Measurements from ENCODE around the gene ZNF407. TPM values are rescaled to one million over a fixed set of nuclear protein-coding genes. Genes with fewer than 3 reads are reported as not detected.

The ZNF407 gene
- total and polyA plus RNA-seq, 11 donors = 3.8 to 14.7 (median 11.5) TPM

- 94 to 97% (median 95%) methylated on average over 1 of the region's 1 CpG for WGBS, 4 donors
- TF ChIP-seq POLR2A (IDR thresholded peaks at IDR 0.05) = no peak
- no peak for TF ChIP-seq CTCF (IDR thresholded peaks at IDR 0.05)
These were observed 134.7 kb downstream of the ZNF407 start for GRCh38 chr18:74732380-74732779.

GRCh38 chr18:74733598-74733997 is 135.9 kb downstream of the ZNF407 start:
- WGBS, 4 donors = 88 to 93% (median 92%) methylated on average over 3 of the region's 3 CpGs
- TF ChIP-seq CTCF (IDR thresholded peaks at IDR 0.05) (no peak), POLR2A (IDR thresholded peaks at IDR 0.05) (no peak)

More at GRCh38 chr18:74732380-74732779, 134.7 kb downstream of the ZNF407 start:
- no peak overlapping the region for H3K27ac ChIP-seq
- H3K9me3 ChIP-seq = no peaks in the 10 kb centered on the region
- ATAC-seq (no peak), DNase-seq (no peak)
- no peaks in the 10 kb centered on the region for H3K27me3 ChIP-seq
- no peak overlapping the region for H3K4me3 ChIP-seq
- H3K36me3 ChIP-seq = no peaks in the 10 kb centered on the region
- intact Hi-C loops (cut with DNase I) = no loop called here
- no peaks in the 10 kb centered on the region for H3K4me1 ChIP-seq

GRCh38 chr18:74734013-74734444 is 136.4 kb downstream of the ZNF407 start:
- Histone ChIP-seq H3K4me3 (no peak overlapping the region), H3K36me3 (no peaks in the 10 kb centered on the region), H3K27ac (no peak overlapping the region), H3K27me3 (no peaks in the 10 kb centered on the region), H3K9me3 (no peaks in the 10 kb centered on the region), H3K4me1 (no peaks in the 10 kb centered on the region)
- DNase-seq = no peak
- 69 to 80% (median 71%) methylated on average over 11 of the region's 11 CpGs for WGBS, 4 donors
- no peak for ATAC-seq
- intact Hi-C loops (cut with DNase I) = no loop called here
- TF ChIP-seq POLR2A (IDR thresholded peaks at IDR 0.05) = no peak
- TF ChIP-seq CTCF (IDR thresholded peaks at IDR 0.05) = no peak

More at GRCh38 chr18:74733598-74733997, 135.9 kb downstream of the ZNF407 start:
- intact Hi-C loops (cut with DNase I) = no loop called here
- DNase-seq (no peak), ATAC-seq (no peak)
- Histone ChIP-seq H3K27me3 (no peaks in the 10 kb centered on the region), H3K4me3 (no peak overlapping the region), H3K9me3 (no peaks in the 10 kb centered on the region), H3K4me1 (no peaks in the 10 kb centered on the region), H3K36me3 (no peaks in the 10 kb centered on the region), H3K27ac (no peak overlapping the region)

- ATAC-seq = no peak
- no peak overlapping the region for H3K4me3 ChIP-seq
- no peak for TF ChIP-seq POLR2A (IDR thresholded peaks at IDR 0.05)
- TF ChIP-seq CTCF (IDR thresholded peaks at IDR 0.05) = no peak
- intact Hi-C loops (cut with DNase I) = no loop called here
- no peaks in the 10 kb centered on the region for H3K27me3 ChIP-seq
- H3K9me3 ChIP-seq = no peaks in the 10 kb centered on the region
- no peaks in the 10 kb centered on the region for H3K4me1 ChIP-seq
- DNase-seq = no peak
- no peak overlapping the region for H3K27ac ChIP-seq
- H3K36me3 ChIP-seq = no peaks in the 10 kb centered on the region
- 71 to 77% (median 75%) methylated on average over 5 of the region's 5 CpGs for WGBS, 4 donors
These were observed 142.3 kb downstream of the ZNF407 start for GRCh38 chr18:74739926-74740325.

Measured in heart left ventricle (tissue), 16 donors.